Left ventricle myocardium inferior (tissue), 1 donor: ENCODE results near the gene LRP2. TPM values are rescaled to one million over a fixed set of nuclear protein-coding genes. Genes with fewer than 3 reads are reported as not detected.

Experiments
- DNase-seq: peaks from one replicate; pipeline ENCODE4 v3.0.0-alpha.2; 2020
- H3K27ac ChIP-seq: fragments of 200-600 bp; replicated peaks from 2 replicates; pipeline ENCODE4 v1.8.0; 2021
- H3K27me3 ChIP-seq: fragments of 200-600 bp; 2 replicates; pipeline ENCODE4 v1.8.0; 2021; ENCODE audit warnings: low read depth
- H3K36me3 ChIP-seq: fragments of 200-600 bp; 2 replicates; pipeline ENCODE4 v1.8.0; 2021
- H3K4me1 ChIP-seq: fragments of 200-600 bp; 2 replicates; pipeline ENCODE4 v1.8.0; 2021
- H3K4me3 ChIP-seq: fragments of 200-600 bp; 2 replicates; pipeline ENCODE4 v1.8.0; 2021; ENCODE audit warnings: mild to moderate bottlenecking, moderate library complexity
- H3K9me3 ChIP-seq: fragments of 200-600 bp; replicated peaks from 2 replicates; pipeline ENCODE4 v1.8.0; 2021
- intact Hi-C: fragments of 100-400 bp; cut with micrococcal nuclease; formaldehyde crosslinking; loops from one replicate; pipeline ENCODE4 v1.11.0; 2022
- total RNA-seq: library from RNA; stranded (reverse); fragmentation: NEBNext Ultra II Directional; extraction: Animal tissue kit (Norgen Biotek cat#: 25700); gene quantifications from one replicate; pipeline ENCODE4 v1.2.1, GENCODE V29; 2021
- TF ChIP-seq, protein P1 (sequence below): fragments of 200-600 bp; IDR thresholded peaks from 2 replicates; pipeline ENCODE4 v1.8.0; 2021; ENCODE audit warnings: antibody characterized with exemption, mild to moderate bottlenecking, borderline replicate concordance
- donor health status: DM: no; HTN: yes; CAD: no; lungs with severe emphysema.

Gene LRP2
- total RNA-seq, 1 donor from 2014 or later = 0.05 TPM

DNA sequence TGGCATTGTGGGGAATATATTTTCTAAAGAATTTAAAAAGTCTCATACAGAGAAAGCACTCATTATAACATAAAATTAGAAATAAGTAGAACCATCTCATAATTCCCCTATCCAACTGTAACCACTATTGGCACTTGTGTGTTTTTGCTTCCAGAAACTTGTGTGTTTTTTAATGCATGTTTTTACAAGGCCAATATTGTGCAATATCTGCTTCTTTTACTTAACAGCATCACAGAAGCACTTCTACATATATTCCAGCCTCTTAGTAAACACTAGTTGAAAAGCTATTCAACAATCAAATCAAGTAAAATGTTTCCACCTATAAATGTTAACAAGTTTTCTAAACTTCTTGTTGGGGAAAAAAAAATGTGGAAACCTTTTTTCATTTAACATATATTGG is 132.7 kb downstream of the LRP2 start:
- intact Hi-C loops = no loop called here
- H3K4me1 ChIP-seq = no peaks in the 10 kb centered on the region

DNA sequence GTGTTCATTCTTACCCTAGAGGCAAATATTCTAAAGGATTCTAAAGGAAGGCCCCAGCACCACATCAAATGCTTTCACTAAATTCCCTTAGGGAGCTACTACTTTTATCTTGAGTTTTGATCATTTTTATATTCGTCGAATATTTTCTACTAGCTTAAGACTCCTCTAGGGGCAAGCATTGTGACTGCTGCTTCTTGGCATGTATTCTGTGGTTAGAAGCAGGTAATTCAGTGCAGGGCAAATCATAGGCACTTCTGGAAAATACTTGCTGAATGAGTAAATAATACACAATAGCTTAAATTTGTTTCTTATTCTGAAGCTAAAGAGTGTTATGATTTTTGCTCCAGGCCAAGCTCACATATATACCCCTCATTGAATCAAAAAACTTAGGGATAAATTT is 136.4 kb downstream of the LRP2 start:
- no peak overlapping the region for H3K4me3 ChIP-seq
- TF ChIP-seq, protein P1, sequence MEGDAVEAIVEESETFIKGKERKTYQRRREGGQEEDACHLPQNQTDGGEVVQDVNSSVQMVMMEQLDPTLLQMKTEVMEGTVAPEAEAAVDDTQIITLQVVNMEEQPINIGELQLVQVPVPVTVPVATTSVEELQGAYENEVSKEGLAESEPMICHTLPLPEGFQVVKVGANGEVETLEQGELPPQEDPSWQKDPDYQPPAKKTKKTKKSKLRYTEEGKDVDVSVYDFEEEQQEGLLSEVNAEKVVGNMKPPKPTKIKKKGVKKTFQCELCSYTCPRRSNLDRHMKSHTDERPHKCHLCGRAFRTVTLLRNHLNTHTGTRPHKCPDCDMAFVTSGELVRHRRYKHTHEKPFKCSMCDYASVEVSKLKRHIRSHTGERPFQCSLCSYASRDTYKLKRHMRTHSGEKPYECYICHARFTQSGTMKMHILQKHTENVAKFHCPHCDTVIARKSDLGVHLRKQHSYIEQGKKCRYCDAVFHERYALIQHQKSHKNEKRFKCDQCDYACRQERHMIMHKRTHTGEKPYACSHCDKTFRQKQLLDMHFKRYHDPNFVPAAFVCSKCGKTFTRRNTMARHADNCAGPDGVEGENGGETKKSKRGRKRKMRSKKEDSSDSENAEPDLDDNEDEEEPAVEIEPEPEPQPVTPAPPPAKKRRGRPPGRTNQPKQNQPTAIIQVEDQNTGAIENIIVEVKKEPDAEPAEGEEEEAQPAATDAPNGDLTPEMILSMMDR = no peak
- no peaks in the 10 kb centered on the region for H3K9me3 ChIP-seq
- H3K27me3 ChIP-seq = peaks cover 9% of the 10 kb centered on the region
- H3K27ac ChIP-seq = no peak overlapping the region
- intact Hi-C loops = no loop called here
- H3K4me1 ChIP-seq = no peaks in the 10 kb centered on the region
- no peak for DNase-seq
- H3K36me3 ChIP-seq = no peaks in the 10 kb centered on the region

More for the DNA sequence above, 132.7 kb downstream of the LRP2 start:
- no peak for DNase-seq
- Histone ChIP-seq H3K27me3 (peaks cover 9% of the 10 kb centered on the region), H3K36me3 (no peaks in the 10 kb centered on the region), H3K9me3 (no peaks in the 10 kb centered on the region), H3K27ac (no peak overlapping the region), H3K4me3 (no peak overlapping the region)
- TF ChIP-seq, protein P1 = no peak

- Histone ChIP-seq H3K27me3 (peaks cover 5% of the 10 kb centered on the region), H3K9me3 (no peaks in the 10 kb centered on the region), H3K27ac (no peak overlapping the region), H3K36me3 (no peaks in the 10 kb centered on the region), H3K4me3 (no peak overlapping the region), H3K4me1 (no peaks in the 10 kb centered on the region)
- TF ChIP-seq, protein P1 = no peak
- DNase-seq = no peak
- intact Hi-C loops = no loop called here
Measured at GRCh38 chr2:169225233-169225750, 137.0 kb downstream of the LRP2 start.

DNA sequence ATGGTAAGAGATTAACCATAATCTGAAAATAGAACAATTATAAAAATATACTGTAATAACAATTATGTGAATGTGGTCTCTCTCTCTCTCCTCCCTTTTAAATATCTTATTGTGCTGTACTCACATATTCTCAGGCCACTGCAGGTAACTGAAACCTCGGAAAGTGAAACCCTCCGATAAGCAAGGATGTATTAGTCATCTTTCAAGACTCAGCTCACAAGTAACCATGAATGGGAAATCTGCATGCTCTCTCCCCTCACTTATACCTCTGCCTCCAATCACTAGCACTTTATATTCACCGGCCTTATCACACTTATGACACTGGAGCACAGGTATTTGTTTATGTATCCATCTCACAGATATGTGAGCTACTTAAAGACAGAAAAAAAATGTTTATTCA is 139.7 kb downstream of the LRP2 start:
- H3K27ac ChIP-seq = no peak overlapping the region
- no peaks in the 10 kb centered on the region for H3K4me1 ChIP-seq
- TF ChIP-seq, protein P1 = no peak
- H3K9me3 ChIP-seq = no peaks in the 10 kb centered on the region
- H3K27me3 ChIP-seq = peaks cover under 1% of the 10 kb centered on the region
- H3K36me3 ChIP-seq = no peaks in the 10 kb centered on the region
- no peak for DNase-seq
- H3K4me3 ChIP-seq = no peak overlapping the region
- intact Hi-C loops = no loop called here

DNA sequence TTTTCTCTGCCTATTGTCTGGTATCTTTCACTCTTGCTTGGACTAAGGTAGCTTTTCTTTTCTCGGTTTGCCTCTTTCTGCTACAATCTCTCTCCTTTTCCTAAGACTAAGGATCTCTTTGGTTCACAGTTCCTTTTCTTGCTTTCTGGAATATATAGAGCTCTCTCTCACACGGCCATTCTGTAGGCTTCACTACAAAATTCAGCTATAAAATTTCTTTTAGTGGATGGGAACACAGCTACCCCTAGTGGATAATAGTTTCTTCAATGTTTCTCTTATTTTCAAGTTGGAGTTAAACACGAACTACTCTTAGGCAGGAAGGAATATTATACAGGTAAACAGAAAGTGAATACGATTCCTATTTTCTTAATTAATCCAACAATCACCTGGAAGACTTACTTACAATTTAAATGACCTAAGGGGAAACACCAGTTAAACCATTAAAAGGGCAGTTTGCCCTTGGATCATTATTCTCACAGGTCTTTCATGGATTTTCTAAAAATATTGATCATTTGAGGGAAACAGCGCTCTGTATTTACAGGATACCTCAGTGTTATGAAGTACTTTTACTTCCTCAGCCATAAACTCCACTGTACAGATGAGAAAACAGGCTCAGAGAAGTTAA is 140.5 kb downstream of the LRP2 start:
- Histone ChIP-seq H3K27me3 (no peaks in the 10 kb centered on the region), H3K4me3 (no peak overlapping the region), H3K27ac (no peak overlapping the region), H3K9me3 (no peaks in the 10 kb centered on the region), H3K36me3 (no peaks in the 10 kb centered on the region), H3K4me1 (no peaks in the 10 kb centered on the region)
- TF ChIP-seq, protein P1 = peak; percentile 53
- intact Hi-C loops = no loop called here
- no peak for DNase-seq
